Measurements from ENCODE around the gene STX8.
"Not testable (repeated sequence)": the region's sequence is repeated elsewhere in the genome, so short reads cannot be mapped to it uniquely, and the experiment has no call there.

DNA sequence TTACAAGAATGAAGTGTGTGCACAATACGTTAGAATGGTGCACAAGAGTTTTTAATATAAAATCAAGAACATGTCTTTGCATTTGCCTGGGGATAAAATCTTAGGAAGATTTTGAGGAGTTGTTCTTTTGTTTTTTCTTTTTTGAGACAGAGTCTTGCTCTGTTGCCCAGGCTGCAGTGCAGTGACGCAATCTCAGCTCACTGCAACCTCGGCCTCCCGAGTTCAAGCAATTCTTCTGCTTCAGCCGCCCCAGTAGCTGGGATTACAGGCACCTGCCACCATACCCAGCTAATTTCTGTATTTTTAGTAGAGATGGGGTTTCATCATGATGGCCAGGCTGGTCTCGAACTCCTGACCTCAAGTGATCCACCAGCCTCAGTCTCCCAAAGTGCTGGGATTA lies 128.3 kb downstream of the STX8 start:
- TF ChIP-seq, protein P1, sequence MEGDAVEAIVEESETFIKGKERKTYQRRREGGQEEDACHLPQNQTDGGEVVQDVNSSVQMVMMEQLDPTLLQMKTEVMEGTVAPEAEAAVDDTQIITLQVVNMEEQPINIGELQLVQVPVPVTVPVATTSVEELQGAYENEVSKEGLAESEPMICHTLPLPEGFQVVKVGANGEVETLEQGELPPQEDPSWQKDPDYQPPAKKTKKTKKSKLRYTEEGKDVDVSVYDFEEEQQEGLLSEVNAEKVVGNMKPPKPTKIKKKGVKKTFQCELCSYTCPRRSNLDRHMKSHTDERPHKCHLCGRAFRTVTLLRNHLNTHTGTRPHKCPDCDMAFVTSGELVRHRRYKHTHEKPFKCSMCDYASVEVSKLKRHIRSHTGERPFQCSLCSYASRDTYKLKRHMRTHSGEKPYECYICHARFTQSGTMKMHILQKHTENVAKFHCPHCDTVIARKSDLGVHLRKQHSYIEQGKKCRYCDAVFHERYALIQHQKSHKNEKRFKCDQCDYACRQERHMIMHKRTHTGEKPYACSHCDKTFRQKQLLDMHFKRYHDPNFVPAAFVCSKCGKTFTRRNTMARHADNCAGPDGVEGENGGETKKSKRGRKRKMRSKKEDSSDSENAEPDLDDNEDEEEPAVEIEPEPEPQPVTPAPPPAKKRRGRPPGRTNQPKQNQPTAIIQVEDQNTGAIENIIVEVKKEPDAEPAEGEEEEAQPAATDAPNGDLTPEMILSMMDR (IDR thresholded peaks at IDR 0.05), result not testable (repeated sequence)
- not testable (repeated sequence) for TF ChIP-seq POLR2A (IDR thresholded peaks at IDR 0.05); POLR2AphosphoS5 (IDR thresholded peaks at IDR 0.05; ENCODE audit: insufficient read depth in 1 of 2, low read depth in 1 of 2)

Measured in vagina (tissue), 2 donors.